Smooth muscle cell (in vitro differentiated cells): ENCODE results near the gene RTL10. TPM values are rescaled to one million over a fixed set of nuclear protein-coding genes. Genes with fewer than 3 reads are reported as not detected.

Source experiments
- DNase-seq: peaks from one replicate; lab custom pipeline; 2025; ENCODE audit not compliant: unreplicated experiment; lab: John Stamatoyannopoulos, UW
- H2AFZ ChIP-seq: fragments of 200-600 bp; sonication (generic); 2 replicates; pipeline ENCODE4 v1.6.0; 2016; ENCODE audit warnings: antibody characterized with exemption, low read depth, mild to moderate bottlenecking
- H3F3A ChIP-seq: fragments of 200-600 bp; sonication (generic); 2 replicates; pipeline ENCODE4 v1.6.0; 2017; ENCODE audit warnings: antibody characterized with exemption, low read depth
- H3K27ac ChIP-seq: fragments of 200-600 bp; sonication (generic); 2 replicates; pipeline ENCODE4 v1.5.1; 2016; ENCODE audit warnings: low read depth, mild to moderate bottlenecking
- H3K27me3 ChIP-seq: fragments of 200-600 bp; sonication (generic); 2 replicates; pipeline ENCODE4 v1.6.1; 2016; ENCODE audit warnings: low read depth, mild to moderate bottlenecking
- H3K36me3 ChIP-seq: fragments of 200-600 bp; sonication (generic); 2 replicates; pipeline ENCODE4 v1.5.1; 2016; ENCODE audit warnings: low read depth
- H3K4me1 ChIP-seq: fragments of 200-600 bp; sonication (generic); 2 replicates; pipeline ENCODE4 v1.5.1; 2016; ENCODE audit warnings: low read depth
- H3K4me2 ChIP-seq: fragments of 200-600 bp; sonication (generic); 2 replicates; pipeline ENCODE4 v1.6.0; 2016; ENCODE audit warnings: mild to moderate bottlenecking
- H3K4me3 ChIP-seq: fragments of 200-600 bp; sonication (generic); 2 replicates; pipeline ENCODE4 v1.5.1; 2016; ENCODE audit warnings: mild to moderate bottlenecking
- H3K79me2 ChIP-seq: fragments of 200-600 bp; sonication (generic); 2 replicates; pipeline ENCODE4 v1.6.0; 2016; ENCODE audit warnings: low read depth, mild to moderate bottlenecking
- H3K9ac ChIP-seq: fragments of 200-600 bp; sonication (generic); 2 replicates; pipeline ENCODE4 v1.6.0; 2016; ENCODE audit warnings: low read depth
- H3K9me3 ChIP-seq: fragments of 200-600 bp; sonication (generic); replicated peaks from 2 replicates; pipeline ENCODE4 v1.5.1; 2016; ENCODE audit warnings: low read depth
- H4K20me1 ChIP-seq: fragments of 200-600 bp; sonication (generic); 2 replicates; pipeline ENCODE4 v1.6.0; 2016; ENCODE audit warnings: low read depth
- CTCF ChIP-seq: fragments of 200-600 bp; sonication (generic); IDR thresholded peaks from 2 replicates; pipeline ENCODE4 v1.5.1; 2017; ENCODE audit warnings: borderline replicate concordance, mild to moderate bottlenecking, antibody characterized with exemption; ENCODE audit not compliant: insufficient read depth, poor library complexity, severe bottlenecking
- WGBS: methylation state at CpG from one replicate; pipeline ENCODE4 v1.1.7; 2016; ENCODE audit warnings: low lambda C conversion rate; 5-methylcytosine and 5-hydroxymethylcytosine counted together
- polyA plus RNA-seq: library from polyadenylated mRNA; unstranded; fragments of >200 nt; fragmentation: Nextera tagmentation; extraction: Ambion mirVana; gene quantifications from 2 replicates; pipeline ENCODE4 v1.2.1, GENCODE V29; 2016
- total RNA-seq: library from RNA; depleted of rRNA; stranded (reverse); fragments of >200 nt; gene quantifications from 2 replicates; pipeline ENCODE4 v1.2.3, GENCODE V29; 2014

Gene RTL10
- total and polyA plus RNA-seq, 2 experiments from 2014 or later = 3.8 to 7.5 TPM

GRCh38 chr22:19805821-19806212 is 48.9 kb downstream of the RTL10 start:
- H3K9me3 ChIP-seq = no peaks in the 10 kb centered on the region
- H3K4me1 ChIP-seq = no peaks in the 10 kb centered on the region
- no peaks in the 10 kb centered on the region for H4K20me1 ChIP-seq
- 90% methylated on average over 8 of the region's 8 CpGs for WGBS
- no peaks in the 10 kb centered on the region for H3K27me3 ChIP-seq
- no peak overlapping the region for H3K4me3 ChIP-seq
- H3K4me2 ChIP-seq = no peak overlapping the region
- H3F3A ChIP-seq = no peaks in the 10 kb centered on the region
- no peak overlapping the region for H3K9ac ChIP-seq
- no peaks in the 10 kb centered on the region for H3K36me3 ChIP-seq
- no peaks in the 10 kb centered on the region for H3K79me2 ChIP-seq
- DNase-seq = no peak
- no peak for TF ChIP-seq CTCF
- H3K27ac ChIP-seq = no peak overlapping the region
- no peak overlapping the region for H2AFZ ChIP-seq

Other genes starting within 250 kb of the RTL10 start
- gene SEPTIN5, start 140.4 kb downstream of the RTL10 start, total RNA-seq = 19.9 and 26.6 TPM in 2 replicates
- 41.5 and 64.1 TPM in 2 replicates for gene SEPTIN5, start 140.4 kb downstream of the RTL10 start, polyA plus RNA-seq
- gene GP1BB, start 131.3 kb downstream of the RTL10 start, total RNA-seq = 0.94 and 3.0 TPM in 2 replicates
- gene GP1BB, start 131.3 kb downstream of the RTL10 start, polyA plus RNA-seq = 6.7 and 9.7 TPM in 2 replicates
- not detected in 2 replicates for gene TBX1, start 94.1 kb downstream of the RTL10 start, total RNA-seq
- not detected in 2 replicates for gene TBX1, start 94.1 kb downstream of the RTL10 start, polyA plus RNA-seq
- 2.3 and 4.1 TPM in 2 replicates for gene GNB1L, start within 50 bp of the RTL10 start, total RNA-seq
- gene GNB1L, start within 50 bp of the RTL10 start, polyA plus RNA-seq = 7.4 and 7.9 TPM in 2 replicates
- gene COMT, start 86.9 kb upstream of the RTL10 start, total RNA-seq = 4.1 and 9.9 TPM in 2 replicates
- gene COMT, start 86.9 kb upstream of the RTL10 start, polyA plus RNA-seq = 6.2 and 34.1 TPM in 2 replicates
- 0.36 TPM in 1 of 2 replicates, not detected in the other for gene TXNRD2, start 86.9 kb upstream of the RTL10 start, total RNA-seq
- 0.99 and 3.2 TPM in 2 replicates for gene TXNRD2, start 86.9 kb upstream of the RTL10 start, polyA plus RNA-seq
- gene ARVCF, start 161.9 kb upstream of the RTL10 start, total RNA-seq = 7.1 and 10.6 TPM in 2 replicates
- 5.4 and 11.1 TPM in 2 replicates for gene ARVCF, start 161.9 kb upstream of the RTL10 start, polyA plus RNA-seq
- gene TANGO2, start 166.2 kb upstream of the RTL10 start, total RNA-seq = 10.8 and 13.1 TPM in 2 replicates
- gene TANGO2, start 166.2 kb upstream of the RTL10 start, polyA plus RNA-seq = 14.7 and 20.4 TPM in 2 replicates
- 9.7 and 10.3 TPM in 2 replicates for gene DGCR8, start 225.4 kb upstream of the RTL10 start, total RNA-seq
- 6.5 and 14.6 TPM in 2 replicates for gene DGCR8, start 225.4 kb upstream of the RTL10 start, polyA plus RNA-seq